NCI-H748 treated with DMSO at 0.1 percent for 48 hours (cell line): Measurements from ENCODE around the gene DMRT3.
A peak's percentile ranks its signal among the peaks of the same experiment; 100 is the strongest.

ENCODE experiments used
- DNase-seq: peaks from one replicate; lab custom pipeline; 2025; lab: John Stamatoyannopoulos, UW

Gene DMRT3

DNA sequence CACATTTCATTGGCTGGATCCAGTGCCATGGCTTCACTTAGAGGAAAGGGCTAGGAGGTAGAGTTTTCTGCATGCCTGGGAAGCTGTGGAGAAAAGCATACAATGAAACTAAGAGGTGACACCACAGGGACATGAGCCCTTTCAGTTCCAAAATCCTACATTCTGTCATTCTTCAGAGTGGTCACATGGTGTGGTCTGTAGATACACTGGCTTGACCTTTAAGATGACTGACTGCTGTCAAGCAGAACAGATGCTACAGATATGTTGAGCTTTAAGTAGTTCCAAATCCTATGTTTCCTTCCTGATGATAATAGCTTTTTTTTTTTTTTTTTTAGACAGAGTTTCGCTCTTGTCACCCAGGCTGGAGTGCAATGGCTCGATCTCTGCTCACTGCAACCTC is 26.2 kb downstream of the DMRT3 start:
- DNase-seq = no peak

DNA sequence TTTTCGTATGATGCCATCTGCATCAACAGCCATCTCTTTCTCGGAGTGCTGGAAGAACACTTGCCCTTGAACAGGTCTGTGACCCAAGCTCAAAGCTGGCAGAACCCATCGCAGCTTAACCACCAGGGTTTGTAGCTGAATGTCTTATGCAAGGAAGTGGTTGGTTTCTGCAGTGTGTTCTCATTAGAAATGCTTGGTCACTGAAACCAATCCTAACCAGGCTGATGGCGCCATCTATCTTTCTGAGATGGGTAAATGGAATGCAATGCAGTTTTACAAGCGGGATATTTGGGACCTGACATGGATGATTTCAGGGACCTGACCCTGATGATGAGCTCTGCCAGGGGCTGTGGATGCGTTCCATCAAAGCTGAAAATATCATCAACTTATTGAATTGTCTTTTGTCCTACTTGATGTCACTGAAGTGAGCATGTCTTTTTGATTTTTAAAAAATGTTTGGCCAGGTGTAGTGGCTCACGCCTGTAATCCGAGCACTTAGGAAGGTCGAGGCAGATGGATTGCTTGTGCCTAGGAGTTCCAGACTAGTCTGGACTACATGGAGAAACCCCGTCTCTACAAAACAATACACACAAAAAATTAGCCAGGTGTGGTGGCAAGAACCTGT is 28.7 kb downstream of the DMRT3 start:
- peak; percentile 30 for DNase-seq

DNA sequence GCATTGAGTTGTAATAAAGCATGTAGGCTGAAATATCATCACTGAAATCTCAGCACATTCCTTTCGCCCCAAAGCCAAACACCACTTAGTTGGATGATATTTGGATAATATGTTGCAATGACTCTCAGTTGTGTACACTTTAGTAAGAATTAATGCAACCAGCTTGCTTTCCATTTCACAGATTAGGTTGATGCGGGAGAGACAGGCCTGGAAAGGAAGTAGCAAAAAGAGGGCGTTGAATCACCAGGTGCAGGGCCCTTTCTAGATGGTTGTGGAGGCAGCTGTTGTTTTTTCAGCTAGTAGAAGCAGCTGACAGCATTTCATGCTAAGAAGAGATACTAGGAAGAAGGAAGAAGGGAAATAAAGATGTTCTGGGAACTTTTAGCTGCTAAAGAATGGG is 30.9 kb downstream of the DMRT3 start:
- no peak for DNase-seq

DNA sequence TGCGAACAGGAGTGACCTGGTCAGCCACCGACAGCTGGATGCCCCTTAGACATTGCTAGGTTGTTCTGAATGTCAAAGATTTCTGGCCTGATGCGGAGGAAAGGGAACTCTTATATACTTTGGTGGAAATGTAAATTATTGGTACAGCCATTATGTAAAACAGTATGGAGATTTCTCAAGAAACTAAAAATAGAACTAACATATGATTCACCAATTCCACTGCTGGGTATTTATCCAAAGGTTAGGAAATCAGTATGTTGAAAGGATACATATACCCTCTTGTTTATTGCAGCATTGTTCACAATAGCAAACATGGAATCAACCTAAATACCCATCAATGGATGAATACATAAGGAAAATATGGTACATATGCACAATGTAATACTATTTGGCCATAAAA is 31.8 kb downstream of the DMRT3 start:
- DNase-seq = no peak

GRCh38 chr9:1009101-1009707 is 32.7 kb downstream of the DMRT3 start:
- peak; percentile 61 for DNase-seq

GRCh38 chr9:1013021-1013420 is 36.6 kb downstream of the DMRT3 start:
- no peak for DNase-seq

DNA sequence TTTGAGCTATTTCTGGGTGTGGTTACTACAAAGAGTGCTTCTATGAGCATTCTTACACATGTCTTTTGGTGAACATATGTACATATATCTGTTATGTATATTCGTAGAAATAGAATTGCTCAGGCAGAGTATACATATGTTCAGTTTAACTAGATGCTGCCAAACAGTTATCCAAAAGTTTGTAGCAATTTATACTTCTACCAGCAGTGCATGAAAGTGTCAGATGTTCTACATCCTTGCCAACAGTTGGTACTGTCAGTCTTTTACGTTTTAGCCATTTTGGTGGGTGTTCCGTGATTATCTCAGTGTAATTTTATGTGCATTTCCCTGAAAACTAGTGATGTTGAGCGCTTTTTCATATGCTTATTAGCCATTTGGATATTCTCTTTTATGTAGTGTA is 37.8 kb downstream of the DMRT3 start:
- no peak for DNase-seq

- no peak for DNase-seq
Observed at GRCh38 chr9:1014640-1015039, 38.2 kb downstream of the DMRT3 start.

DNA sequence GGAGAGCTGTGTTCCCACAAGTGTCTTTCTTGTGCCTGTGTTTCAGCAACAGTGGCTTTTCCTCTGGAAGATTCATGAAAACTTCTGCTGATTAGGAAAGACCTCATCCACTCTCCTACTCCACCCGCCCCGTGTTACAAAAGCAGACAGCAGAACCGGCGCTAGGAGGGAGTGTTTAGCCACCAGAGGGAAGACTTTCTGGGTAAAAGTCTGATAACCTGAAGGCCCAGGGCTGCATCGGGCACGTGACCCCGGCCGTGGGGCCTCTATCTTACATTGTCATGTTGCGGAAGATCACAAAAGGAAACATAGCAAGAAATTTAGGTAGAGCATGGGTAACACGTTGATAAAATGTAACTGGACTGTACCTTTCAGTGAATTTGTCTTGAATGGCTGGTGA is 41.7 kb downstream of the DMRT3 start:
- no peak for DNase-seq

GRCh38 chr9:1024112-1024511 is 47.7 kb downstream of the DMRT3 start:
- DNase-seq = no peak

GRCh38 chr9:1025131-1025530 is 48.7 kb downstream of the DMRT3 start:
- no peak for DNase-seq

- DNase-seq = no peak
Observed at GRCh38 chr9:1026219-1026618, 49.8 kb downstream of the DMRT3 start.

DNA sequence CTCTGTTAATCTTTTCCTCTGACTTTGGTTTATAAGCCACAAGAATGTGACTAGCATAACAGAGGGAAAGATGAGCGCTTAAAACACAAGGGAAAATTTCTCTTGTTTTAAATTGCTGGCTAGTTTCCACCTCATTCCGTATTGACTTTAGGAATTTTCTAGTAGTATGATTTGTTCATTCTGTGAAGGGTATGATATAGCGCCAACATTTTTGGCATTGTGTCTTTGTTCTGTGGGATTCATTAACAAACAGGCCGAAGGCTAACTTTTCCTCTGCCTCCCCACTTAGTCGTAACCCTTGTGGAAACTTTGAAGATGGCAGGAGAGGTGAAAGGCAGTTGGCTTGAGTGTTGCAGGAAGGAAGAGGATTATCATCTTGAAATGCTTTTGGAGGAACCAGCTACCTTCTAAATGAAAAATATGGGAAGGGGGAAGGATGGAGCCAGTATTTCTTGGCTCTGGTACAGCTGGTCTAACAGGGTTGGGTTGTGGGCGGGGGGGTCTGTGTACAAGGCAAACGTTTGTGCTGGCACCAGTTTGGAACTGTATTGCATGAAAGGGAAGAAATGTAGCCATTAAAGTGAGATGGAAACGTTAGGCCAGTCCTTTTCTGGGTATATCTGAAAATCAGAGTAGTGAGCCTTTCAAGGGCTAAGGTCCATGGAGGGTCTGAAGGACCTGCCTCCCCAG is 52.2 kb downstream of the DMRT3 start:
- DNase-seq = no peak

- peak; percentile 78 for DNase-seq
Observed at GRCh38 chr9:1031951-1032601, 55.6 kb downstream of the DMRT3 start.

DNA sequence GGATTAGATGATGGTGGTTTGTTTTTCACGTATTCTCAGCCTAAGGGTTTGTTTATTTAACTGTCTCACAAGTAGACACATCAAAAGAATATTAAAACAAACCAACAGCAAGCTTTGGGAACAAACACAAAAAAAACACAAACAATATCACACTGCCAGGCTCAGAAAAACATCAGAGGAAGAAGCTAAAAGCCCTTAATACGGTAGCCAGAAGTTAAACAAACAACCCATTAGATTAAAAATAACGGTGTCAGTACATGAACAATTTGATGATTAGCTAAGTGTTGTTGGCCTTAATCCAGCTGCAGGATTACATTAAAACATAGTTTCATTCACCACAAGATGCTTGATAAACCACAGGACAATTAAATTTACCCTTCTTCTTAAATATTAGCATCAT is 57.8 kb downstream of the DMRT3 start:
- no peak for DNase-seq

DNA sequence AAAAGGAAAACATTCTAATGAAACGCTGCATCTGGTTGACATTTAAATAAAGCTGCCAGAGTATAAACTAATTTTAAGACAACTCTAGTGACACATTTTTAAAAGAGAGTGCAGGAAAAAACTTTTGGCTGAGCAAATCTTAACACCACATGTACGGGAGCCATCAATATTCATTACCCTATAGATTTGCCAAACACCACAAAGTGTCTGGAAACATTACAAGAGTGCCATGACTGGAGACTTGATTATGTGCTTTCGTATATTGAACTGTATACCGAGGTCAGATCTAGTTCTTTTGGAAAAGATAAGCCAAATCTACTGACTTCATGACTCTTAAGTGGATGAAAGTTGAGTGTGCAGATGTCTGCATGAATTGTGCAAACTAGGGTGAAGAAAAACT is 63.1 kb downstream of the DMRT3 start:
- no peak for DNase-seq
